Central memory CD4-positive, alpha-beta T cell (primary cell): ENCODE measurements around the gene DDX3X.
"Not testable (repeated sequence)": the region's sequence is repeated elsewhere in the genome, so short reads cannot be mapped to it uniquely, and the experiment has no call there.

Source experiments
- DNase-seq: peaks from one replicate; pipeline ENCODE4 v3.0.0; 2022

The DDX3X gene

DNA sequence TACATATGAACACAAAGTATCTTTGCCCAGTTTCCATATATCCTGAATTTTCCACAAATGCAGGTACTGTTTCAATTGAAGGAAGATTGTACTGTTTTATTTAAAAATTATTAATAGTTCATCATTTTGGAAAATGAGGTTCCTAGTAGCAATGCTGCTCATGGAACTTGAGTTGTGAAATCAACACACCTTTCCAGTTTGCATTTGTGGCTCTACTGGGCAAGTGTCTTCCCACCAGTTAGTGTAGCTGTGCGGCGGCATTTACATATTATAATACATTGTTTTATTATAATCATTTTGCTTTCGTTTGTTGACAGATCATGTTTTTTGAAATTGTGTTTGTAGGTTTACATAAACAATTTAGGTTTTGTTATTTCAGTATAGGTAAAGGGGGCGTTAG lies 2.0 kb upstream of the DDX3X start:
- DNase-seq, result no peak

DNA sequence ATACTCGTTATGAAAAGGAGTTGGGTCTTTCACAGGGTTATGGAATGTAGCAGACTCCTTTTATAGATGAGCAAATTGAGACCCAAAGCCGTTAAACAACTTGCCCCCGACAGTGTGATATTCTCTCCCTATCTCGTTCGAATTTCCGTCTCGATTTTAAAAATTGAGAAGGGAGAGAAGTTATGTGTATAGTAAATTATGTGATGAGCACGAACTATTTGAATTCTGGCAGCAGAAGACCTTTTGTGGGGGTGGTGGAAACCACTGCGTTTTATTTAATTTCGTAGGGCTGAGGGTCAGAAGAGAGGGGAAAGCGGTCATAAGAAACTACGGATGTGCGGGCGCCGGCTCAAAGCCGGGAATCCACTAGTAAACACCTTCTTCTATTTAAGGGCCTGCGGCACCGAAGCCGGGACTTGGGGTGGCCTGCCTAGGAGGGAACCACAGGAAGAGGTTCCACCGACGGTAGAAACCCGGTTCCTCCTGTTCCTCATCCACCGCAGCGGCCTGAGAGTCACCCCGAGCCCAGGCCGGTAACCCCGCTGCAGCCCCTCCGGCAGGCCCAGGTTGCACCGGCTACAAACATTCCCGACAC lies 1.5 kb upstream of the DDX3X start:
- no peak for DNase-seq

DNA sequence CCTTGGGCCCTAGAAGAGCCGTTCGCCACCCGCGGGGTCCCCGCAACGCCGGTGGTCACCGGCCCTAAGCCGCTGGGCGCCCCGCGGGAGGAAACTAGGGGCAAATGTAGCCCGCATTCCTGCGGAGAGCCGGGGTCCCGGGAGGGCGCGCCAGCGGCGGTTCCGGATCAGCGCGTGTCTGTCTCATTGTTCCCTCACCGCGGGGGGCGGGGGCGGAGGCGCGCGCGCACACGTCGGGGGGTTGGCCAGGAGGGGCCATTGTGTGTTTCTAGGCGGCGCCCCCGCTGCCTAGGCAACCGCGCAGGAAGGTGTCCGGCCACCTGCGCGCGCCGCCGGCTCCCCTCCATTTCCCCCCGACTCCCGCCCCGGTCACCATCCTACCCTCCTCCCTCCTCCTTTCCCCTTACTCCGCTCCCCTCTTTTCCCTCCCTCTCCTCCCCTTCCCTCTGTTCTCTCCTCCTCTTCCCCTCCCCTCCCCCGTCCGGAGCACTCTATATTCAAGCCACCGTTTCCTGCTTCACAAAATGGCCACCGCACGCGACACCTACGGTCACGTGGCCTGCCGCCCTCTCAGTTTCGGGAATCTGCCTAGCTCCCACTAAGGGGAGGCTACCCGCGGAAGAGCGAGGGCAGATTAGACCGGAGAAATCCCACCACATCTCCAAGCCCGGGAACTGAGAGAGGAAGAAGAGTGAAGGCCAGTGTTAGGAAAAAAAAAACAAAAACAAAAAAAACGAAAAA lies 789 bp upstream of the DDX3X start:
- DNase-seq, result peak; percentile 90

DNA sequence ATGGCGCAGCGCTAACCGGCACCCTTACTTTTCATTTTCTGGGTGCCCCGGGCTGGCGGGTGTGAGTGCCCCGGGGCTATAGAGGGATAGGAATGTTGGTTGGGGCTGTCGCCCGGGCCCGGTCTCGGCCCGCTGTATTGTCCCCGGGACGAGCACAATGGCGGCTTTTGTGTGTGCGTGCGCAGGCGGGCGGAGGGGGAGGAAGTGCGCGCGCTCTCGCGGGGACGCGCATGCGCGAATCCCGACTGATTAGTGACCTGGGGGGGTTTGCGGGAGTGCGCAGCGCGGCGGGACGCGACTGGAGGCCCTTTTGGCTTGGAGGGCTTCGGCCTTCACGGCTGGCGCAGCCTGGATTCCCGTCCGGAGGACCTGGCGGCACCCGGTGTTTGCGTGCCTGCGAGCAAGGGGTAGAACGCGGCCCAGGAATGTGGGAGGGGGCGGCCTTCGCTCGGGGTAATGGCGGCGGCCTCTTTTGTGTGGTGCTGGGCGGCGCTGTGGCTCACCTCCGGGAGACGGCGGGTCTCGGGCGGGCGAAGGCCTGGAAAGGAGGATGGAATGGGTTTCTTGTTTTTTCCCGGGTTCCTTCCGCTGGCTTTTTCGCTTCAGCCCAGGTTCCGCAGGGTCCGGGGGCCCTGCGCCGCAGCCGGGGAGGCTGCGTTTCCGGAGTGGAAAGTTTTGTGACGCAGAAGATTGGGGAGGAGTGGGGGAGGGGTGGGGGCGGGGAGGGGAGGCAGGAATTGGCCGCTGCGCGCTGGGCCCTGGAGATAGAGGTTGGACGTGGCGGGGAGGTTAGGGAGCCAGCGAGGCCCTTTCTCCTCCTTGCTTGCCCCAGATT lies 618 bp downstream of the DDX3X start:
- DNase-seq, result peak; percentile 85

DNA sequence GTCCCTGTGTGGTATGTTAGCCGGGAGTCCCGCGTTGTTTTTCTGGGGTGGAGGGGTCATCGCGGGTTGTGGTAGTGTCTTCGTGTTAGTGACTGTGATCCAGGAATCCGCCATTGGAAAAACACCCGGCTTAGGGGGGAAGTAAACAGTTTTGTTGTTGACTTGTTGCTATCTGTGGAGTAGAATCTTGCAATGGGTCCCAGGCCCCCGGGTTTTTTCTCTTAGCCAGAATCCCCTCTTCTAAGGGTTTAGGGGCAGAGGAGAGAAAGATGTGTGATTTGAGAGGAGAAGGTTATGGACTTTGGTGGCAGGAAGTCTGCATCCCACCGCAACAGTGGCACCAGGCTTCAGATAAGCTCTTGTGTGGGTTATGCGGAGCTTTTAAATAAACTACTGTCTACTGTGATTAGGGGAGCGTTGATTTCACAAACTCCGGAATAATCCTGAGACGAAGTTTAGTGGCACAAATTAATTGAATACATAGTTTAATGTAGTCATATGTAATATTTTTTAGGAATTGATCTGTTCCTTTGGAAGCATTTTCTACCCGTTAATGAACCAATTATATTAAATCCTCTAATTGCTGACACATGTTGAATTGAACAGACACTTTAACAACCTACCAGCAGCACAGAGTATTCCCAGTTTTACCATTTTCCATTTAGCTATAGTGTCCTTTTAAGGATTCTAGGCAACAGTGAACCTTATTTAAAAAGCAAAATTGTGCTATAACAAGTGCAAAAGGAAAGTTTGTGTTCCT lies 1.4 kb downstream of the DDX3X start:
- no peak for DNase-seq

DNA sequence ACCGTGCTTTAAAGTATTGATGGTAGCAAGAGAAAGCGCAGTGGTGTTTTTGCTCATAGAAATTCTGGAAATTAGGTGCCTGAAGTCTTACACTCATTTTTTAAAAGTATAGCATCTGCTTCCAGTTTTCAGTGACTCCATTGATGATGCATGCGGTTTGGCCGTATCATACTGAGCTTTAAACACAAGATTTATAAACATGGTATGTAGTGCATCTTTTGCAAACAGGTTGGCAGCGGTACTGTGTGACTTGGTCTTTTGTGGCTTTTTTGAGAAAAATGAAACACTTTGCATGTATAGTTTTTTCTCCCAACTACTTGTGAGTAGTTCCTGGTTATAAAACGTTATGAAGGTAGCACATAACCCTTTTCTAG lies 2.0 kb downstream of the DDX3X start:
- no peak for DNase-seq

DNA sequence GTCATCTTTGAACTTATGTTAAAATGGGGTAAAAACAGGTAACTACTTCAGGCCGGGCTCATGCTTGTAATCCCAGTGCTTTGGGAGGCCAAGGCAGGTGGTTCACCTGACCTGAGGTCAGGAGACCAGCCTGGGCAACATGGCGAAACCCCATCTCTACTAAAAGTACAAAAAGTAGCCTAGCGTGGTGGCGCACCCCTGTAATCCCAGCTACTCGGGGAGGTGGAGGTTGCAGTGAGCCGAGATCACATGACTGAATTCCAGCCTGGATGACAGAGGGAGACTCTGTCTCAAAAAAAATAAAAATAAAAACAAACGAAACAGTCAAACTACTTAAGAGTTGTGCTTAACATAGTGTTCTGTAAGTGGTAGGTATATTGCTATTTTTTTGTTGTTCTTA lies 2.5 kb downstream of the DDX3X start:
- DNase-seq, result no peak

DNA sequence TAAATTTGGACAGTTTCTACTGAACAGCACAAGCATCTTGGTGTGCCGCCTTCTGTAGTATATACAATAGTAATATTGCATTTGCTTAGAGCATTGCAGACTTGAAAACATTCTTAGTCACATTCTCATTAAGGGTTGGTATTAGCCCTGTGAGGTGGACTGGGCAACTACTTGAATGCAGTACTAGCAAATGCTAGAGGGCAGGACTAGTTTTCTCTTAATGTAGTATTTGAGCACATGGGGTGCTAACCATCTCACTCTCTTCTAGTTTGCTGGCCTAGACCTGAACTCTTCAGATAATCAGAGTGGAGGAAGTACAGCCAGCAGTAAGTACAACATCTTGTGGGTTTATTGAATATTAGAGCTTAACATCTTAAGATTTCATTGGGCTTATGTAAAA lies 3.2 kb downstream of the DDX3X start:
- no peak for DNase-seq

DNA sequence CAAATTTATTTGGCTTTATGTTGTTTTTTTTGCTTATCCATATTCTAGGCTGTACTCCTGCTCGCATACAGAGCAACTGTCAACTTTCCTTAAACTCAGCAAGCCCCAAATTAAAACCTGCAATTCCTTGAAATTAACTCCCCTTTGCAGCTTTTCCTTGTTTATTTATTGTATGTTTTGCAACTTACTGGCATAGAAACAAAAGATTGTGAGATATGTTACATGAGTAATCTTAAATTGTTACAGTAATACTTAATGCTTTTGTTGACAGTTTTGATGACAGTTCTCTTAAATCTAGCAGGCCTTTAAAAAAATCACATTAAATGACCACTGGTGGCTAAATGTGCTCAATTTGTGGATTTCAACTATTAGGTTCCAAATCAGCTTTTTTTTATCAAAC lies 4.5 kb downstream of the DDX3X start:
- DNase-seq, result no peak

DNA sequence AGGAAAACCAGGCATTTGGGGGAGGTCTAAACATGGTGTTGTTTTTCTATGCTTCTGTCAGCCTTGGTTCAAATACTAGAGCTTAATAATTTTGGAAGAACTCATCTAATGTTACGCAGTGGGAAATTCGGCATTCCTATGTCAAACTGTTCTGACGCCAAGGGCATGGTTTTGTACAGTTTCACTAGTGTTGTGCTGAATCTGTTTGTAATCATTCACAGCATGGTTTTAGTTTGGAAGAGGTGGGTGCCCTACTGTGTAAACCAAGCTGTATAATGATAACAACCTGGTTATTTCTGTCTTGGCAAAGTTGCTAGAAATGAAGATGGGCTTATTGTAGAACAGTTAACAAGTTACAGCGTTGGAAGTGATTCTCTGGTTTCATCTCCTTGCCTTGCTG lies 5.2 kb downstream of the DDX3X start:
- no peak for DNase-seq

DNA sequence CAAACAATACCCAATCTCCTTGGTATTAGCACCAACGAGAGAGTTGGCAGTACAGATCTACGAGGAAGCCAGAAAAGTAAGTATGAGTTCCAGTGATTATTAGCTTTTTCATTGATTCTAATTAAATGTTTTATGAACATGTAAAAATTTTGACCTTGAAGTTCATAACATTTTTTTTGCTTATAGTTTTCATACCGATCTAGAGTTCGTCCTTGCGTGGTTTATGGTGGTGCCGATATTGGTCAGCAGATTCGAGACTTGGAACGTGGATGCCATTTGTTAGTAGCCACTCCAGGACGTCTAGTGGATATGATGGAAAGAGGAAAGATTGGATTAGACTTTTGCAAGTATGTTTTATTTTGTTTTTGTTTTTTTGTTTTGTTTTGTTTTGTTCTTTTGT lies 10.1 kb downstream of the DDX3X start:
- no peak for DNase-seq

DNA sequence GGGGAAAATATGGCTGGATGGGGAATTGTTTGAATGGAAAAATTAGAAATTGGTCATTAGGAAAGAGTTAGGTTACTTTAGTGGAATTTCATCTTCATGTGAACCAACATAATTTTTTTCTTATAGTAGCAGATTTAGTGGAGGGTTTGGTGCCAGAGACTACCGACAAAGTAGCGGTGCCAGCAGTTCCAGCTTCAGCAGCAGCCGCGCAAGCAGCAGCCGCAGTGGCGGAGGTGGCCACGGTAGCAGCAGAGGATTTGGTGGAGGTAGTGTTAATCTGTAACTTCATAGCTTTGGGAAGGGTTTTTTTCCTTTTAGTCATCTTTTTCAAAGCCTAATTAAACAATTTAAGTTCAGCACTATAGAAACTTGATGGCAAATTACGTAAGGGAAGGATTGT lies 13.2 kb downstream of the DDX3X start:
- DNase-seq, result no peak

DNA sequence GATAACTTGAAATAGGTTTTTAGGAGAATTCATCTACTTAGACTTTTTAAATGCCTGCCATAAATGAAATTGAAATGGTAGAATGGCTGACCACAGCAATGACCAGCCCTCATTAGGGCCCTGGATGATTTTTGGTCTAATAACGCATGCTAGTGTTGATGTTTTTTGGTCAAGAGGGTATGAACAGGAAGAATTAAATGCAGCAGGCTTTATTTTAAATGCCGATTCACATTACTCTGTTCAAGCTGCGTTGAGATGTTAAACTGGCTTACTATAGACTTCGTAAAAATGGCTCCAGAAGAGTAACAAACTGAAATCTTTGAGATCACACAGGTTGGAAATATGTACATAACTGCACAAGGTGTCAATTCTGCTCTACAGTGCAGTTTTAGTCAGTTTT lies 14.6 kb downstream of the DDX3X start:
- no peak for DNase-seq

DNA sequence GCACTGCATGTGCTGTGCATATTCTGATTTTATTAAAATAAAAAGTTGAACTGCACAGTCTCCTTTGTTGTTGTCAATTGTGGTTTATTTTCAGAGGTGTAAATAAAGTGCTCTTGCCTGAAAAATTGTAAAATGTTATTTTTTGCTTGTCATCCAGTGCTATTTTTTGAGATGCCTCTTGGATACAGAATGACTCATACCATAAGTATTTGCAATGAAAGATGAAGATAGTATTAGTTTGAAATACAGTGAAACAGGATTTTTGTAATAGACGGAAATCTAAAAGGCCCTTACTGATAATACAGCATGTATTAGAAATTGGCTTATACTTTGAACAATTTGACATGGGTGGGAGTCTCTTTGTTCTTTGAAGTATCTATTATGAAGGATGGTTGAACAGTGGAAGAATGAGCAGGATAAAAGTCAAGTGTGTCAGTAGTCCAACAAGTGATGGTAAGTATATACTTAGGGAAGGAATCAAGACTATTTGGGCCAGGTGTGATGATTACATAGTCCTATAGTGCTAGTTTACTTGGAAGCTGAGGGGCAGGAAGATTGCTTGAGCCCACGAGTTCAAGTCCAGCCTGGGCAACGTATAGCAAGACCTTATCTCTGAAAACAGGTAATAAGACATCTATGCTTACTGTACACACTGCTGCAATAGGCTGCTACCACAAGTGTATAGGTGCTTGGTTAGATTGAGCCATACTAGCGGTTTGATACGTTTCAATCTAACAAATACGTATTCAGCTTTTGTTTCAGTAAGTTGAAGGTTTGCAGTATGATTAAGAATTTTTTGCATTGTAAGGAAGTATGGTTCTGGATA lies 16.4 kb downstream of the DDX3X start:
- DNase-seq, result no peak

DNA sequence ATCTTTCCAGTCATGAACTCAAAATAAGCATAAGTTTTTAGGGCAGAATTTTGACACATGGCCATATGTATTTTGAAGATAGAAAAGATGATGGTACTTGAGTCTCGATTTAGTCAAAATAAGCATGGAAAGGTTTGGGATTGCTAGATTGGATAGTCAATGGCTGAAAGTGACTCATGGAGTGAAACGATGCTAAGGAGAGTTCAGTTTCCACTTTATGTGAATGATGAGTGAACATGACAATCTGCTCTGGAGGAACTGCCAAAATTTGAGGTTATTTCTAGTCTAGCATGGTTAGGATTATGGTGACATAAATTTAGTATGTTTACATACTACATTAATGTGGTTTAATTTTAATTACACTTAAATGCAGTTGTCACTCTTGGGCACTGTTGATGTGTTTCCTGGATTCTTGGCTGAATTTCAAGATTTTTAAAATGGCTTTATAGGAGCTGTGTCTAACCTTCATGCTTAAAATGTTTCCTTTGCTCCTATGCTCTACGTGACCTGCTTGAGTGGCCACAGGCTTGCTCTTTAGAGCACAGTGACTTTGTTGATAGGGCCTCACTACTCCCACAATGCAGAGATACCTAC lies 17.1 kb downstream of the DDX3X start:
- DNase-seq, result no peak

DNA sequence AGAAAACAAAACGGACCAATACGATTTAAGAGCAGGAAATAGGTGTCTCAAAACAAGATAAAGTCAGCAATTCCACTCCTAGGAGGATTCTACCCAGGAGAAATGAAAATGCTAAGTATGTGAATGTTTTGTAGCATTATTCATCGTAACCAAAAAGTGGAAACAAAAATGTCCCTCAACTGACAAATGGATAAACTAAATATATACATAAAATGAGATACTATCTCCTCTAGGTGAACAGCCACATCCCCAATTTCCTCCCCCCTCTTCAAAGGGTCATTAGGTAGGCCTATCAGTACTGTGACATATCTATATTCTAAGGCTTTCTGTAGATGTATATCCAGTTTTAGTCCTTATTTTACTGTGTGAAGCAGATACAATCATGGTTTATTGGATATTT lies 18.0 kb downstream of the DDX3X start:
- no peak for DNase-seq

DNA sequence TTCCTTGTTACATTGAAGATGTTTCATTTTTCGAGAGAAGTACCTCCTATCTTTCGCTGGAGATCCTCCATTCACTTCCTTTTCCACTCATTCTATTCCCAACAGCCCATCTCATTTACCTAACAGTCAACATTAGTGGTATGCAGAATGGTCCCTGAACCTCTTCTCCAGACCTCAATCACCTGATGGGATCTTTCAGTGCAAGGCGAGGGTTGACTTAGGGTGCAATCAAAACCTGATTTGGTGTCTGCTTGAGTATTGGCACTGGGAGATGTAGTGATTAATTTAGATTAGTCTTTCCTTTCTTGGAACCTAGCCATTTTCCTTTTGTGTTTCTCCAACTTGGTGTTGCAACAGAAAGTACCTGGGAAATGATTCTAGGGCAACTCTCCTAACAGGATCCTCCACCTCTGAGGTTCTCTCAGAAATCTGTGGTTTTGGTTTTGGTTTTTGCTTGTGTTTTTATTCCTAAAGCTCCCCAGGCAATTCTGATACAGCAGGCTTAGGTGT lies 18.4 kb downstream of the DDX3X start:
- DNase-seq, result no peak

DNA sequence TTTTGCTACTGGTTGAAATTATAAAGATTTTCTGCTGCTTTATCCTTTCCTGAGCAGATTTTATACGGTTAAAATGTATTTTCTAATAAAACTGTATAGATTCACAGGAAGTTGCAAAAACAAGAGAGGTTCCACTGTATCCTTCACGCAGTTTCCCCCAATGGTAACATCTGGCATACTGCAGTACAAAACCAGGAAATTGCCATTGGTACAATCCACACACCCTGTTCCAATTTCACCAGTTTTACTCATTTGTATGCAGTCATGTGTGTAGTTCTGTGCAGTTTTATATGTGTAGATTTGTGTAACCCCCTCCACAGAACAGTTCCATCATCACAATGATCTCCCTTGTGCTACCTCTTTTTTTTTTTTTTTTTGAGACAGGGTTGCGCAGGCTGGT lies 20.0 kb downstream of the DDX3X start:
- DNase-seq, result no peak

DNA sequence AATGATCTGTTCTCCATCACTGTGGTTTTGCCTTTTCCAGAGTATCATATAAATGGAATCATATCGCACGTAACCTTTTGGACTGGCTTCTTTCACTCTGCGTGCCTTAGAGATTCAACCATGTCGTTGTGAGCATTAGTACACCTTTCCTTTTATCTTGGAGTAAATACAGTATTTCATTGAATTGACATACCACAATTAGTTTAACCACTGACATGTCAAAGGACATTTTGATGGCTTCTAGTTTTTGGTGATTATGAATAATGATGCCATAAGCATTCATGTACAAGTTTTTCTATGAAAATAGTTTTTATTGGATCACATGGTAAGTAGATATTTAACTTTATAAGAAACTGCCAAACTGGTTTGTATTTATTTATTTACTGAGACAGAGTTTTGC lies 35.2 kb downstream of the DDX3X start:
- DNase-seq, result no peak

DNA sequence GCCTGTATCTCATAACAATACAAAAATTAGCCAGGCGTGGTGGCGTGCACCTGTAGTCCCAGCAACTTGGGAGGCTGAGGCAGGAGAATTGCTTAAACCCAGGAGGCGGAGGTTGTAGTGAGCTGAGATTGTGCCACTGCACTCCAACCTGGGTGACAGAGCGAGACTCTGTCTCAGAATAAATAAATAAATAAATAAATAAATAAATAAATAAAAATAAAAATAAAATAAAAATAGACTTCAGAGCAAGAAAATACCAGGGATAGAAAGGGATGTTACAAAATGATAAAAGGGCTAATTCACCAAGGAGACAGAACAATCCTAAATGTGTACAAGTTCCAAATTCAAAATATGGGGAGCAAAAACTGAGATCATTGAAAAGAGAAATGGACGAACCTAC lies 37.6 kb downstream of the DDX3X start:
- DNase-seq, result not testable (repeated sequence)

DNA sequence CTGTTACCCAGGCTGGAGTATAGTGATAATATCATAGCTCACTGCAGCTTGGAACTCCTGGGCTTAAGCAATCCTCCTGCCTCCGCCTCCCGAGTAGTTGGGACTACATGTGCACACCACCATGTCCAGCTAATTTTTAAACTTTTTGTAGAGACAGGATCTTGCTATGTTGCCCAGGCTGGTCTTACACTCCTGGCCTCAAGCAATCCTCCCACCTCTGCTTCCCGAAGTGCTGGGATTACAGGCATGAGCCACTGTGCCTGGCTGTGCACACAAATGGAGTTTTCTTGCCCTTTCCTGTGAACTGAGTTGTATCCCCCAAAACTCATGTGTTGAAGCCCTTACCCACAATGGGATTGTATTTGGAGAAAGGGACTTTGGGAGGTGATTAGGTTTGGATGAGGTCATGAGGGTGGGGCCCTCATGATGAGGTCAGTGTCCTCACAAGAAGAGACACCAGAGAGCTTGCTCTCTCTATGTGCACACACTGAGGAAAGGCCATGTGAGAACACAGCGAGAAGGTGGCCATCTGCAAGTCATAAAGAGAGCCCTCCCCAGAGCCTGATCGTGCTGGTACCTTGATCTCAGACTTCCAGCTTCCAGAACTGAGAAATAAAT lies 40.1 kb downstream of the DDX3X start:
- no peak for DNase-seq
